ENCODE measurements around the gene SPPL2C. TPM values are rescaled to one million over a fixed set of nuclear protein-coding genes. Genes with fewer than 3 reads are reported as not detected.

Gene SPPL2C
- total RNA-seq, 4 donors from 2014 or later, result not detected

DNA sequence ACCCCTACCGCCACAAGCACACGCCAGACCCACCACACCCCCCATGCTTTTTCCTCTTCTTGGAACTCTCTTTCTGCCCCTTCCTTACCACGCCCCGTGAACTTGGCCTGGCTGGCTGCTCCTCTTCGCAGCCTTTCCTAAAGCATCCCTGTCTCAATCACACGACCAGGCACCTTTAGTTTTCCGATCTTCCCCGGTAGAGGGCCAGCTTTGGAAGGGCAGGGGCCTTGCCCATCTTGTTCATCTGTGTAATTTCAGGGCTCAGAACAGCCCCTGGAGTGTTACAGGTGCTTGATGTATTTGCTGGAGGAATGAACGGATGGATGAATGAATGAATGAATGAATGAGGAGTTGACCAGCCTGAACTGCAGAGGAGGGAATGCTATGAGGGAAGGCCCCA lies 3.7 kb downstream of the SPPL2C start:
- ATAC-seq (ENCODE audit: low FRiP score), result no peak

DNA sequence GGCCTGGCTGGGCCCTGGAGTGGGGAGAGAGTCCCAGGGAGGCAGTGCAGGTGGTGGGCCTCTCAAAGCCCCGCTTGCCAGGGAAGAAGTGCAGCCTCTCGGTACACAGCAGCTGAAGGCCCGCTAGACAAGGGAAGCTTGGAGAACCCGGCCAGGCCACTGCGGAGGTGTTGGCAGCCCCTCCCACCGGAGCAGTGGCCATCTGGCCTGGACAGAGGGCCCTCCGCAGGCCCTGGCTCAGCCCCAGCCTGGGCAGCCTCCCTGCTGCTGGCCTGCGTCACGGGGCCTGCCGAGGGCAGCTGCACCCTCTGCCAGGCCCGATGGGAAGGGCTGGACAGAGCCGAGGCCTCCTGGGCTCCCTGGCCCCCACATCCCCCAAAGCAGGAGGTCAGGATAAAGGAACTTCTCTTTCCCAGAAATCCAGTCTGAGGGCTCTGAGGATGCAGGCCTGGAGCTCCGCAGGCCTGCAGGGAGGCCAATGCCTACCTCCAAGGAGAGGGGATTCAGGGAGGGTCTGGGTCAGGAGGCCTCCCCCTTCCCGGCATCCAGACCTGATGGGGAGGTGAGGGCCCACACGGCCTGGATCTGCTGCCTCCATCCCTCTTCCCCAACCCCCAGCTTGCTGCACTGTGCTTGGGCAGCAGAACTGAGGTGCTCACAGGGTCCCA lies 4.3 kb downstream of the SPPL2C start:
- ATAC-seq (ENCODE audit: low FRiP score) (no peak), DNase-seq (ENCODE audit: low spot score) (no peak)
- TF ChIP-seq, protein P1, sequence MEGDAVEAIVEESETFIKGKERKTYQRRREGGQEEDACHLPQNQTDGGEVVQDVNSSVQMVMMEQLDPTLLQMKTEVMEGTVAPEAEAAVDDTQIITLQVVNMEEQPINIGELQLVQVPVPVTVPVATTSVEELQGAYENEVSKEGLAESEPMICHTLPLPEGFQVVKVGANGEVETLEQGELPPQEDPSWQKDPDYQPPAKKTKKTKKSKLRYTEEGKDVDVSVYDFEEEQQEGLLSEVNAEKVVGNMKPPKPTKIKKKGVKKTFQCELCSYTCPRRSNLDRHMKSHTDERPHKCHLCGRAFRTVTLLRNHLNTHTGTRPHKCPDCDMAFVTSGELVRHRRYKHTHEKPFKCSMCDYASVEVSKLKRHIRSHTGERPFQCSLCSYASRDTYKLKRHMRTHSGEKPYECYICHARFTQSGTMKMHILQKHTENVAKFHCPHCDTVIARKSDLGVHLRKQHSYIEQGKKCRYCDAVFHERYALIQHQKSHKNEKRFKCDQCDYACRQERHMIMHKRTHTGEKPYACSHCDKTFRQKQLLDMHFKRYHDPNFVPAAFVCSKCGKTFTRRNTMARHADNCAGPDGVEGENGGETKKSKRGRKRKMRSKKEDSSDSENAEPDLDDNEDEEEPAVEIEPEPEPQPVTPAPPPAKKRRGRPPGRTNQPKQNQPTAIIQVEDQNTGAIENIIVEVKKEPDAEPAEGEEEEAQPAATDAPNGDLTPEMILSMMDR (IDR thresholded peaks at IDR 0.05), result no peak

More for the DNA sequence above, 3.7 kb downstream of the SPPL2C start:
- TF ChIP-seq, protein P1 (IDR thresholded peaks at IDR 0.05), result no peak
- no peak for DNase-seq (ENCODE audit: low spot score)

DNA sequence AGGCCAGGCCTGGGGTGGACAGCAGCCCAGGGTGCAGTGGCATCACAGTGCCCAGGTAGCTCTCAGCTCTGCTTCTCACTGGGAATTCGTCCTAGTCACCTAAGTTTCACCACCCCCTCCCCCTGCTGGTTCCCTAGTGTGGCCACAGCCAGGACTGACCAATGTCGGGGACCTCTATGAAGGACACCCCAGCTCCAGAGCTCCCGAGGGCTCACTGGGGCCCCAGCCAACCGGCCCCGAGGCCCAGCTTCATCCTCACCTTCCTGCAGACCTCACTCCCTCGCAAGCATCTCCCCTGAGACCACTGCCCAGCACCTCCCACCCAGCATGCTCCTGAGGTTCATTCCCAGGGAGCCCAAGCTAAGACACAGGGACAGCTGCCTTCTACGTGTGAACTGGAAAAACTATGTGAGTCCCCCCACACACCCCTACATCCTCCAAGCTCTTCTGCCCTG lies 4.9 kb downstream of the SPPL2C start:
- TF ChIP-seq, protein P1 (IDR thresholded peaks at IDR 0.05), result no peak
- DNase-seq (ENCODE audit: low spot score) (no peak), ATAC-seq (ENCODE audit: low FRiP score) (no peak)

DNA sequence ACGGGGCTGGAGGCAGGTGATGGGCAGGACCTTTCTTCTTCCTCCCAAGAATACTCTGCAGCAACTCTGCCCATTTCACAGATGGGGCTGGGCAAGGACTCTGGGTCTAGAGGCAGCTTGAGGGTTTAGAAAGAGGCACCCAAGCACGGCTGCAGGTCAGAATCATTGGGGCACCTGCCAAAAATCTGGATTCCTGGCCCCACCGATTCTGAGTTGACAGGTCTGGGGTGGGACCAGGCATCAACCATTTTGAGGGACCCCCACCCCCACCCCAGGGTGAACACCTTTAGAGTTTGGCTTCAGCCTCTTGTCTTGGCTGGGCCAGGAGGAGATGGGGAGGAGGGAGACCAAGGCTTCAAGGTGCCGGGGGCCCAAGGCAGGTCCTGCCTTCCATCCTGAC lies 5.3 kb downstream of the SPPL2C start:
- TF ChIP-seq, protein P1 (IDR thresholded peaks at IDR 0.05), result no peak
- no peak for ATAC-seq (ENCODE audit: low FRiP score)
- no peak for DNase-seq (ENCODE audit: low spot score)

DNA sequence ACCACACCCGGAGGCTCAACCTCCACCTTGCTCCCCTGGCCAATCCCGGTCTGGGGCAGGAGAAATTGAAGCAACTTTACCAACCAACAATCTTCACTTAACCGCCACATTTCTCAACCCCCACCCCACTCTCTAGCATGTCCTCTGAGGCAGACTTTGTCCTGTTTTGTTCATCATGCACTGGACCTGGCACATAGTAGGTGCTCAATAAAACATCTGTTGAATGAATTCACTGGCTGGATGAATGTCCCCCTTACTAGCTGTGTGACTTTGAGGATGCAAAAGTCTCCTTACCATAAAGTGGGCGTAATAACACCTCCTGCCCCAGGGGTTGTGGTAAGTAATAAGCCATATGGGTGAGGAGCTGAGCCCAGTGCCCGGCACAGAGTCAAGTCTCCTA lies 5.8 kb downstream of the SPPL2C start:
- ATAC-seq (ENCODE audit: low FRiP score) (no peak), DNase-seq (ENCODE audit: low spot score) (no peak)
- TF ChIP-seq, protein P1 (IDR thresholded peaks at IDR 0.05), result no peak

DNA sequence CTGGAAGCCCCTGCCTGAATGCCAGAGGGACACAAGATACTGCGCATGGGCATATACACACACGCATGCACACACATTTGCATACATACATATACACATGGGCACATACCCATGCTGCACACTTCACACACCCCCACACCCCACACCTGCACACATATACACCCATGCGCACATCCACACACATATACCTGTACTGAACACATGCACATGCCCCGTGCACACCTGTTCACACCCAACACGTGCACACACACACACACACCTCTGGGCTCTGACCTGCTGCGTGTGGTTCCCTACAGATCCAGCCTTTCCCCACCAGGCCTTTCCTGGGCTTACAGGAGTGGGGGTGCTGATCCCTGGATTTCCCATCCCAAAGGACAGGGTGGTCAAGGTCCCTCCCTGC lies 6.3 kb downstream of the SPPL2C start:
- DNase-seq (ENCODE audit: low spot score) (no peak), ATAC-seq (ENCODE audit: low FRiP score) (no peak)
- TF ChIP-seq, protein P1 (IDR thresholded peaks at IDR 0.05), result no peak

DNA sequence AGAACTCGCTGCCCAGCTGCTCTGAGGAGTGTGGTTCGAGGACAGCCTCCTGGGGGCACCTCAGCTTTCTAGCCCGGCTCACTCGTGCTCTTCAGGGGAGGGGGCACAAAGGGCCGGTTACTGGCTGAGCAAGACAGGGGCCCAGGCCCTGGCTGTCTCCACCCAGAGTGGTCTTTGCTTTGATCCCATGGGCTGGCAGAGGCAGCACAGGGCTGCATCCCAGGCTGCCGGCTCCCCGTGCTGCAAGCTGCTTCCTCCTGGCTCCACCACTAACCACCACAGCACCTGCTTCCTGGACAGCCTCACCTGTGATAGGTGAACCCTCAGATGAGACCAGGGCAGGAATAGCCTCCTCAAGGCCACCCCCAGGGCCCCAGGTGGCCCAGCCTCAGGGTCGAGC lies 6.8 kb downstream of the SPPL2C start:
- ATAC-seq (ENCODE audit: low FRiP score), result no peak
- TF ChIP-seq, protein P1 (IDR thresholded peaks at IDR 0.05), result no peak
- no peak for DNase-seq (ENCODE audit: low spot score)

Data from omental fat pad (tissue), 4 donors.